Muscle of arm (tissue), 12 donors: ENCODE measurements around the gene IMPACT. TPM values are rescaled to one million over a fixed set of nuclear protein-coding genes. Genes with fewer than 3 reads are reported as not detected.

Experiments used
- polyA plus RNA-seq, 12 donors: library from polyadenylated mRNA; unstranded; fragments of 120-200 nt; gene quantifications; one replicate each; pipeline ENCODE4 v1.2.1, GENCODE V29; 2013; ENCODE audit not compliant: insufficient read length in 12 of 12

IMPACT gene
- polyA plus RNA-seq, 12 donors, result 31.5 to 52.8 (median 43.1) TPM; not detected in 1

Other genes starting within 250 kb of the IMPACT start
- 10 to 100 TPM in 11 of 12 donors, not detected in 1; 51.1 to 81.2 (median 59.8) TPM for gene OSBPL1A, start 28.8 kb upstream of the IMPACT start, polyA plus RNA-seq
- under 1 TPM in 5 of 12 donors, not detected in 7; 0.09 to 0.18 (median 0.13) TPM for gene HRH4, start 34.0 kb downstream of the IMPACT start, polyA plus RNA-seq